SK-N-MC (cell line): ENCODE measurements around the gene P2RY12.

ENCODE experiments used
- EZH2 ChIP-seq: fragments of 200-600 bp; sonication (generic); IDR thresholded peaks from one replicate; pipeline ENCODE4 v1.6.1; 2017; ENCODE audit warnings: antibody characterized with exemption
- POLR2AphosphoS5 ChIP-seq: IDR thresholded peaks from 2 replicates; pipeline ENCODE4 v1.6.1; 2012; ENCODE audit warnings: mild to moderate bottlenecking, low read depth, low read length, borderline replicate concordance

- TF ChIP-seq EZH2 = no peak
- no peak for TF ChIP-seq POLR2AphosphoS5
Measured at GRCh38 chr3:151316267-151316991, 68.1 kb downstream of the P2RY12 start, which contains the start of gene GPR87.
